ENCODE data around the gene CCR9. TPM values are rescaled to one million over a fixed set of nuclear protein-coding genes. Genes with fewer than 3 reads are reported as not detected.

The CCR9 gene
- total and polyA plus RNA-seq, 7 donors, result 0.55 TPM; not detected in 6

GRCh38 chr3:45878124-45878523 lies 8.2 kb upstream of the CCR9 start:
- no peaks in the 10 kb centered on the region for H3K9me3 ChIP-seq
- no peaks in the 10 kb centered on the region for H3K27me3 ChIP-seq
- no peaks in the 10 kb centered on the region for H3K4me1 ChIP-seq
- TF ChIP-seq POLR2AphosphoS5 (IDR thresholded peaks at IDR 0.05) (no peak), CTCF (IDR thresholded peaks at IDR 0.05) (no peak), EP300 (IDR thresholded peaks at IDR 0.05) (no peak), POLR2A (IDR thresholded peaks at IDR 0.05) (no peak)
- no peak for DNase-seq
- H3K4me3 ChIP-seq, result no peak overlapping the region
- H3K36me3 ChIP-seq, result no peaks in the 10 kb centered on the region
- H3K27ac ChIP-seq, result no peak overlapping the region
- WGBS, 2 donors, result 82 to 91% methylated on average over 2 of the region's 2 CpGs
- intact Hi-C loops (cut with DNase I), result no loop called here

GRCh38 chr3:45880725-45881077 lies 5.6 kb upstream of the CCR9 start:
- DNase-seq, result no peak
- no peaks in the 10 kb centered on the region for H3K9me3 ChIP-seq
- no peaks in the 10 kb centered on the region for H3K4me1 ChIP-seq
- H3K36me3 ChIP-seq, result no peaks in the 10 kb centered on the region
- H3K27ac ChIP-seq, result no peak overlapping the region
- 84 to 90% methylated on average over 3 of the region's 3 CpGs for WGBS, 2 donors
- H3K27me3 ChIP-seq, result no peaks in the 10 kb centered on the region
- TF ChIP-seq CTCF (IDR thresholded peaks at IDR 0.05), result no peak
- no peak for TF ChIP-seq POLR2A (IDR thresholded peaks at IDR 0.05)
- TF ChIP-seq EP300 (IDR thresholded peaks at IDR 0.05), result no peak
- TF ChIP-seq POLR2AphosphoS5 (IDR thresholded peaks at IDR 0.05), result no peak
- intact Hi-C loops (cut with DNase I), result no loop called here
- H3K4me3 ChIP-seq, result no peak overlapping the region

GRCh38 chr3:45881078-45882022 lies 5.0 kb upstream of the CCR9 start:
- Histone ChIP-seq H3K27me3 (no peaks in the 10 kb centered on the region), H3K36me3 (no peaks in the 10 kb centered on the region), H3K9me3 (no peaks in the 10 kb centered on the region), H3K4me3 (no peak overlapping the region), H3K4me1 (no peaks in the 10 kb centered on the region), H3K27ac (no peak overlapping the region)
- DNase-seq, result no peak
- no peak for TF ChIP-seq POLR2AphosphoS5 (IDR thresholded peaks at IDR 0.05)
- no peak for TF ChIP-seq POLR2A (IDR thresholded peaks at IDR 0.05)
- WGBS, 2 donors, result 66 to 77% methylated on average over 8 of the region's 8 CpGs
- intact Hi-C loops (cut with DNase I), result no loop called here

GRCh38 chr3:45884368-45885201 lies 1.8 kb upstream of the CCR9 start:
- no peak overlapping the region for H3K27ac ChIP-seq
- WGBS, 2 donors, result 80 to 87% methylated on average over 23 of the region's 23 CpGs

More at GRCh38 chr3:45884368-45885201, 1.8 kb upstream of the CCR9 start:
- no peak overlapping the region for H3K4me3 ChIP-seq
- TF ChIP-seq POLR2A (IDR thresholded peaks at IDR 0.05), result no peak
- TF ChIP-seq POLR2AphosphoS5 (IDR thresholded peaks at IDR 0.05), result no peak
- TF ChIP-seq CTCF (IDR thresholded peaks at IDR 0.05), result no peak
- TF ChIP-seq EP300 (IDR thresholded peaks at IDR 0.05), result no peak
- DNase-seq, result no peak
- H3K4me1 ChIP-seq, result no peaks in the 10 kb centered on the region
- no peaks in the 10 kb centered on the region for H3K9me3 ChIP-seq
- H3K36me3 ChIP-seq, result no peaks in the 10 kb centered on the region
- no peaks in the 10 kb centered on the region for H3K27me3 ChIP-seq
- intact Hi-C loops (cut with DNase I), result no loop called here
